ENCODE data around the gene PRKRA.

- no peak for TF ChIP-seq REST (IDR thresholded peaks at IDR 0.05; ENCODE audit: insufficient read depth in 1 of 2, low read depth in 2 of 2, low read length in 2 of 2)
- no peak for TF ChIP-seq TAF1 (IDR thresholded peaks at IDR 0.05; ENCODE audit: borderline replicate concordance, insufficient read depth, low read length)
- TF ChIP-seq POLR2AphosphoS5 (IDR thresholded peaks at IDR 0.05; ENCODE audit: low read depth, low read length), result no peak
- no peak for TF ChIP-seq FOXP2 (optimal IDR thresholded peaks at IDR 0.05; ENCODE audit: borderline replicate concordance, extremely low read depth, extremely low read length, insufficient read depth)
These were observed 18.4 kb upstream of the PRKRA start for GRCh38 chr2:178469219-178469849.
